GM19239 (cell line): ENCODE results near the gene FBXO17.
"Not testable (repeated sequence)": the region's sequence is repeated elsewhere in the genome, so short reads cannot be mapped to it uniquely, and the experiment has no call there.

Experiments
- DNase-seq: peaks from one replicate; pipeline ENCODE4 v3.0.0; 2011; ENCODE audit warnings: low spot score; ENCODE audit not compliant: insufficient read length
- FAIRE-seq: peaks from 2 replicates; lab custom pipeline; 2011; peaks lifted over from hg19 to GRCh38; lab: Jason Lieb, UNC

Gene FBXO17, protein sequence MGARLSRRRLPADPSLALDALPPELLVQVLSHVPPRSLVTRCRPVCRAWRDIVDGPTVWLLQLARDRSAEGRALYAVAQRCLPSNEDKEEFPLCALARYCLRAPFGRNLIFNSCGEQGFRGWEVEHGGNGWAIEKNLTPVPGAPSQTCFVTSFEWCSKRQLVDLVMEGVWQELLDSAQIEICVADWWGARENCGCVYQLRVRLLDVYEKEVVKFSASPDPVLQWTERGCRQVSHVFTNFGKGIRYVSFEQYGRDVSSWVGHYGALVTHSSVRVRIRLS

DNA sequence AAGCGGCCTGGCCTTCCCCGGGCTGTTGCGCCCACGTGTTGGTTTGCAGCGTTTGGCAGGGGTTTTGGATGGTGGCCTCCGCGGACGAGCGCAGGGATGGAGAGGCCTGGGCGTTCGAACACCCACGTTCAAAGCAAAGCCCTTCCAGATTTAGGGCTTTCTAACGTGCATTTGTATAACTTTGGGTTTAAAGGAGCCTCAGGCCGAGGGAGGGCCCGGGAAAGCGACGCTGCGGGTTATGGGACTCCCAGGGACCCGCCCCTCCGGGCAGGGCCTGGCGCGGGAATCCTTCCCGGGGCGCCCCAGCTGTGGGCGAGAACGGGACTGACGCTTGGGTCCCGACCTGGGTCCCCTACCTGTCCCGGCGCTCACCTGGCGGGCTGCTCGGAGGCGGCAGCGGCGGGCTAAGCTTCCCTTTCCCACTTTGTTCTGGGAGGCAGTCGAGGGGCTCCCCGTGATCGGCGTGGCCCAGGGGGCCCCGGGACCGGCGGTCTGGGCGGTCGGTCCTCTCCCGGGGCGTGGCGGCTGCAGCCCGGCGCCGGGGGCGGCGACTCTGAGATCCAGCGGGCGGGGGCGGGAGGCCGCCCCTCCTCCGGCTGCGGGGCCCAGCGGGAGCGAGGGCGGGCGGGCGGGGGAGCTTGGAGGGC lies at the start of gene FBXO17:
FBXO17 (minus strand) TSS at position 529 of the 647 bp plus-strand sequence. CDS start 25,423 bp downstream, outside the sequence.
- no peak for FAIRE-seq
- no peak for DNase-seq

DNA sequence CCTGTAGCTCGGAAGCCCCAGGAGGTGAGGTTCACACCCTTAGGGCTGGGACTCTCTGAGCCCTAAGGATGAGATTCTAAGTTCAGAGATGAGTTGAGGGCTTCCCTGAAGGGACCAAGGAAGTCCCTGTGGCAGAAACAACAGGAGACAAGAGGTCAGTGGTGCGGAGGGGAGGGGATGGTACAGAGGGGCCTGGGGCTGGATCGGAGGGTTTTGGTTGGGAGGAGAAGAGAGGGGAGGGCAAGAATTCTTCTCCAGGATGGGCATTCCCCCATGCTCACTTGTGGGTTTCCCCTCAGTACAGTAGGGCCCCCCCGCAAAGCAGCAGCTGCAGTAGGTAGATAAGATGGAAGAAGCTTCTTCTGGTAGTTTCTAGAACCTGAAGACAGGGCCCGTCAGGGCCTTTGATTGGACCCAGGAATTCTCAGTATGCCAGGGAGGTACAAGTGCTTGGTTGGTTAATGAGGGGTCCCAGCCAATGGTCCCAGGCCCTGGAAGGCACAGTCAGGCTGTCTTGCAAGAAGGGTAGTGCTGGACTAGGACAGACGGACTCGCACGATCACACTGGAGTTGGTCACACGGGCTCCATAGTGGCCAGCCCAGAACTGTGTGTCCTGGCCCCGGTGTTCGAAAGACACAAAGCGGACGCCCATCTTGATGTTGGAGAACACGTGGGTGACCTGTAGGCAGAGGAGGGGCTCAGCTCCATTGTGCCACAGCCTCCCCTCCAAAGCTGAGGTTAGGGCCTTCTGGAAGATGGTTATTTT lies 49.5 kb upstream of the FBXO17 start:
- no peak for DNase-seq
- no peak for FAIRE-seq

DNA sequence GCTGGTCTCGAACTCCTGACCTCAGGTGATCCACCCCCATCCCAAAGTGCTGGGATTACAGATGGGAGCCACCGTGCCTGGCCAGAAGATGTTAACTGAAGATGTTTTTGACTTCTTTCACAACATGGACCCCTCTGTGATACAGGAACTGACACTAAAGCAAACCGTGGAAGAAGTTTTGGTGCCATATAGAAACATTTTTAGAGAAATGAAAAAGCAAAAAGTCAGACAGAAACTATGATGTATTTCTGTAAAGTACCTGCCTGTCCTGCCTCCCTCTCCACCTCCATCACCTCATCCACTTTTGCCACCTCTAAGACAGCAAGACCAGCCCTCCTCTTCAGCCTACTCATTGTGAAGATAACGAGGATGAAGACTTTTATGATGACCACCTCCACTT lies 45.5 kb upstream of the FBXO17 start:
- DNase-seq = no peak
- no peak for FAIRE-seq

DNA sequence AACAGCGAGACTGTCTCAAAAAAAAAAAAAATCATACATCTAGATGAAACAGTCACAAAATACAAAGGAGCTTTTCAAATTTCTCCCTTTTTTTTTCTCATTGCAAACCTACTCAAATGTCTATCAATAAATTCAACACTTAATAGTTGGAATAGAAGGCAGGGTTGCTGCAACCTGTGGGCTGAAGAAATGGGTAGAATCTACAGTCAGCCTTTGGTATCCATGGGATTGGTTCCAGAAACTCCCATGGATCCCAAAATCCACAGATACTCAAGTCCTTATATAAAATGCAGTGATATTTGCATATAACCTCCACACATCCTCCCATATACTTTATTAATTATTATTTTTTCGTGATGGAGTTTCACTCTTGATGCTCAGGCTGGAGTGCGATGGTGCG lies 42.1 kb upstream of the FBXO17 start:
- DNase-seq (no peak), FAIRE-seq (no peak)

DNA sequence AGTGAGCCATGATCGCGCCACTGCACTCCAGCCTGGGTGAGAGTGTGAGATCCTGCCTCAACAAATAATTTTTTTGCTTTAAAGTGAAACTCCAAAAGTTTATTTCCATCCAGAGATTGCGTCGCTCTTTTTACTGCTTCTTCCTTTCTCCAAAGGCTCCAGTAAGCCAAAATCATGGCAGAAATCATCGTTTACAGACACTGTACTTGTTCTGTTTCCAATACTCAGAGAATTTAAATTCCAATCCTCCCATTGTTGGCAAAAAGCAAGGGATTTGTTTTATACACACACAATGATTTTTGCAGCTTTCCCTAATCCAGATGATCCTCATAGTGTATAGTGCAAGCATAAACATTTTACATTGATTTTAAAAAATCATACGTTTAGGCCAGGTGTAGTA lies 41.5 kb upstream of the FBXO17 start:
- FAIRE-seq = no peak

DNA sequence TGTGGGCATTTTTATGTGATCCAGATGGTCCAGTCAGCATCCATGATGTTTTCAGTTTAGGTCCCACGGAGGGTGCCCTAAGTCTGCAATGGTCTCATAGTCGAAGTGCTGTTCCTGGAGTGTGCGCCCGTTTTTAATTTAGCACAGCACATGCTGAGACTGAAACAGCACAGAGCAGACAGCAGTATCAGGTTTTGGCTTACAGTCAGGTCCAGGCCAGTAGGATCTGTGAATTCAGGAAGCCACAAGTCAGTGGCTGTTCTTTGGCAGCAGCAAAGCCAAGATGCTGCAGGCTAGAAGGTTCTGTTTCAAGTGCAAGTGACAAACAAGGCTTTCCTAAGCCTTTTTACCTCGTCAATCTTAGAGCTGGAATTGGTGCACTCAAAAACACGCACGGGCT lies 38.5 kb upstream of the FBXO17 start:
- FAIRE-seq = no peak
- DNase-seq = no peak

More for the DNA sequence above, 41.5 kb upstream of the FBXO17 start:
- DNase-seq = no peak

DNA sequence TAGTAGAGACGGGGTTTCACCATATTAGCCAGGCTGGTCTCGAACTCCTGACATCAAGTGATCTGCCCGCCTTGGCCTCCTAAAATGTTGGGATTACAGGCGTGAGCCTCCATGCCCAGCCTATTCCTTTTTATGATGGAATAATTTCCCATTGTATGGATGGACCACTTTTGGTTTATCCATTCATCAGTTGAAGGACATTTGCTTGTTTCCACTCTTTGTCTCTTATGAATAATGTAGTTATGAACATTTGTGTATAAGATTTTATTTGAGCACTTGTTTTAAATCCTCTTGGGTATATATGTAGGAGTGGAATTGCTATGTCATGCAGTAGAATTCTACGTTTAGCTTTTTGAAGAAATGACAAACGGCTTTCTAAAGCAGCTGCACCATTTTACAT lies 33.5 kb upstream of the FBXO17 start:
- FAIRE-seq (no peak), DNase-seq (no peak)

DNA sequence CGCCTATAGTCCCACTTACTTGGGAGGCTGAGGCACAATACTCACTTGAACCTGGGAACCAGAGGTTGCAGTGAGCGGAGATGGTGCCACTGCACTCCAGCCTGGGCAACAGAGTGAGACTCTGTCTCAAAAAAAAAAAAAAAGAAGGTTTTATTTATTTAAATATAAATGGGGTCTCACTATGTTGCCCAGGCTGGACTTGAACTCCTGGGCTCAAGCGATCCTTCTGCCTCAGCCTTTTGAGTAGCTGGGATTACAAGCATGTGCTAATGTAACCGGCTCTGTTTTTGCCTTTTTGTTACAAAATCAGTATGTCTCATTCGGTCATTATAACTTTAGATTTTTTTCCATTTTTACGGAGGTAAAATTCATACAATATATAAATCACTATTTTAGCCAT lies 32.6 kb upstream of the FBXO17 start:
- DNase-seq (no peak), FAIRE-seq (no peak)

DNA sequence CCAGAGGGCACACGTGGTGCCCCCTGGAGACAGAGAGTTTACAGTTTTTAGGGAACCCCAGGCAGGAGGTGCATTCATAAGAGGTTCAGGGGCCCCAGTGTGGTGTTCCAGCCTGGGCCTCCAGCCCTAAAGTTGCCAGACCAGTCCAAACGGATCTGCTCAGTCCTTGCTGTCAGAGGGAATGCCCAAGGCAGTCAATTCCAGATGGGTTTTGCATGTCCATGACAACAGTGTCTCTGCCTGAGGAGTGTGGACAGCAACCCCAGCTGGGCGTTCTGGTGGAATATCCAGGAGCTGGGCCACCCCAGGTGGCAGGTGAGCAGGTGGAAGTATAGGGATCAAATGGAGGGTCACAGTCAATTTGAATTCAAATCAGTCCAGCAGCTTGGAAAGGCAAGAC lies 31.6 kb upstream of the FBXO17 start:
- DNase-seq (no peak), FAIRE-seq (no peak)

DNA sequence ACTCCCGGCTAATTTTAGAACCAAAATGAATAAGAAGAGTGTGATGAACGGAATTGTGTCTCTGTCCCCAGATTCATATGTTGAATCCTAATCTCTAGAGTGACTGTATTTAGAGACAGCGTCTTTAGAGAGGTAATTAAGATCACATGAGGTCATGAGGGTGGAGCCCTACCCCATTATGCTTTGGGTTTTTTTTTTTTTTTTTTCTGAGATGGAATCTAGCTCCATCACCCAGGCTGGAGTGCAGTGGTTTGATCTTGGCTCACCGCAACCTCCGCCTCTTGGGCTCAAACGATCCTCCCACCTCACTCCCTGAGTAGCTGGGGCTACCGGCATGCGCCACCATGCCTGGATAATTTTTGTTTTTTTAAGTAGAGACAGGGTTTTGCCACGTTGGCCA lies 28.9 kb upstream of the FBXO17 start:
- FAIRE-seq = no peak
- DNase-seq = no peak

DNA sequence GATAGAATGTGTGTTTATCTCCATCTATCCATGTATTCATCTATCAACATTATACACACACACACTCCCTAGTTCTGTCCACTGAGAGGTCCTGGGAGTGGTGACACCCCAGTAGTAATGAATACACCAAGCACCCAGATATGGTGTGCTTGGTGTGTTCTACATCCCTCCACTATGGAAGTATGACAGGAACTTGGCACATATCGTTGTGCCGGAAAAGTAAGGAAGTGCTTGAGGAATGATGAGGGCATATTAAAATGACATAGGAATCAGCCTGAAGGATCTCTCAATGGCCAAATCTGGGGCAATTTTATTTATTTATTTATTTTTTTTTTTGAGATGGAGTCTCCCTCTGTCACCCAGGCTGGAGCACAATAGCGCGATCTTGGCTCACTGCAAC lies 28.3 kb upstream of the FBXO17 start:
- FAIRE-seq = no peak
- DNase-seq = no peak

DNA sequence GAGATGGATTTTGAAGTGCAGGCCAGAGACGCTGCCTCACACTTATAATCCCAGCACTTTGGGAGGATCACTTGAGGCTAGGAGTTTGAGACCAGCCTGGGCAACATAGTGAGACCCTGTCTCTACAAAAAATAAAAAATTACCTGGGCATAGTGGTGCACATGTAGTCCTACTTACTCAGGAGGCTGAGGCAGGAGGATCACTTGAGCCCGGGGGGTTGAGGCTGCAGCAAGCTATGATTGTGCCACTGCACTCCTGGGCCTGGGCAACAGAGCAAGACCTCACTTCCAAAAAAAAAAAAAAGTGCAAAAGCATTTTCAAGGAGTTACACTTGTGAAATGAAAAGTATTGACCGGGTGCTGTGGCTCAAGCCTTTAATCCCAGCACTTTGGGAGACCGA lies 27.6 kb upstream of the FBXO17 start:
- FAIRE-seq (no peak), DNase-seq (no peak)

DNA sequence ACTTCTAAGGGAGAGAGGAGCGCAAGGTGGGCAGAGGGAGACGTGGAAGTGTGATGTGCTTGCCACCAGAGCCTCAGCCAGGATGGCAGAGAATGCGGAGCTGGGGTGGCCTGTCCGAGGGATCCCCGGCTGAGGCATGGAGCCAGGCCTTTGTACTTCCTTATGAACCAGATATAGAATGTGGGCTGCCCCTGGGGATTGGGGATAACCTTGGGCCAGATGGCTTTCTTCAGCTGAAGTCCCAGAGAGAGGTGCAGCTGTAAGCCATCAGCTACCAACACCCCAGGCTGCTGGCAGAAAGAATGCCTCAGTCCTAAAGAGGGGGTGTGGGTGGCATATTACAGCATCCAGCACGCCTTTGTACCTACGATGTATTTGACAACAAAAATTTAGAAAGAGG lies 25.5 kb upstream of the FBXO17 start:
- FAIRE-seq (no peak), DNase-seq (no peak)

DNA sequence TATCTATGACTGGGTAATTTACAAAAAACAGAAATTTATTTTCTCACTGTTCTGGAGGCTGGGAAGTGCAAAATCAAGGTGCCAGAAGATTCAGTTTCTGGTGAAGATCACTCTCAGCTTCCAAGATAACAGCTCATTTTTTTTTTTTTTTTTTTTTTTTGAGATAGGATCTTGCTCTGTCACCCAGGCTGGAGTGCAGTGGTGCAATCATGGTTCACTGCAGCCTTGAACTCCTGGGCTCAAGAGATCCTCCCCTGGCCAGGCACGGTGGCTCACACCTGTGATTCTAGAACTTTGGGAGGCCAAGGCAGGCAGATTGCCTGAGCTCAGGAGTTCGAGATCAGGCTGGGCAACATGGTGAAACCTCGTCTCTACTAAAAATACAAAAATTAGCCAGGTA lies 22.0 kb upstream of the FBXO17 start:
- DNase-seq, FAIRE-seq: not testable (repeated sequence)

DNA sequence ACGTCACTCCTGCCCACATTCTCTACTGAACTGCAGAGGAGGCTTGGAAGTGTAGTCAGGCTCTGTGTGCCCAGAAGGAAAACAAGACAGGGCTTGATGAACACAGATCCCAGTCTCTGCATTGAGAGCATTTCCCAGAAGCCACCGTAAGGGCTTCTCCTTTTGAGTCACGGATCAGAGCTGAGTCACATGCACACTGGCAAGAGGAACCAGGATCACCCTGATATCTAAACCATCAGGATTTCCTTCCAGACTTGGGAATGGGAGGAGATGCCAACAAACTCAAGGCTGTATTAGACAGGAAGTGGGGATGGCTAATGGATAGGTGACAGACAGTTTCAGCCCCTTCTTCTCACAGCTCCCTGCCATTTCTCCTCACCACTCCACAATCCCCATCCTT lies 17.7 kb upstream of the FBXO17 start:
- no peak for DNase-seq
- no peak for FAIRE-seq

DNA sequence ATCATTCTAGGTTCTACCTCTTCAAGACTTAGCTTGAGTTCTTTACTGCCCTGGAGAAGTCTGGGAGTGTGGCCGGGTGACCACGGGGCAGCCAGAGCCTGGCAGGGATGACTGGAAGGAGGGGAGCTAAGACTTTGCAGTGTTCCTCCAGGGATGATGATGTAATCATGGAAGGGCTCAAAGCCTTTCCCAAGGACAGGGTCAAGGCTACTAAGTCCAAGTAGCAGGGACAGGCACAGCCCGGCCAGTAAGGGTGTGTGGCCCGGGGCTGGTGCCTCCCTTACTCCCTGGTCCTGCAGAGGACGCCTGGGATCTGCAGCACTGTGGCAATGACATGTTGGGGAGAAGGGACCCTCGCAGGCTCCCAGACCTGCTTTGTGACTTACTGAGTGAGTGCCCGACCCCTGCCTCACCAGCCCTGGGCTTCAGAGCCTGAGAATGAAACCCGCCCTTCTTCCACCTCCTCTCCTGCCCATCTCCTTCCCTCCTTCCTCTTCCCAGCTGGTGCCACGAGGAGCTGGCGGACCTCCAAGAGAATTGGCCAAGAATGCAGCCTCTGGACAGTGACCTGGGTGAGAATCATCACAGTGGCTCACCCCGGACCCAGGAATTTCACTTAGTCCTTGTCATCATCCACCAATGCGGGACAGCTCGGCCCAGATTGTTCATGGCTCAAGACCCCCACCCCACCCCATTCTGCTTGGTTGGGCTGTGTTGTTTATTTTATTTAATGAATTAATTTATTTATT lies 15.6 kb upstream of the FBXO17 start:
- FAIRE-seq = no peak
- DNase-seq = no peak

DNA sequence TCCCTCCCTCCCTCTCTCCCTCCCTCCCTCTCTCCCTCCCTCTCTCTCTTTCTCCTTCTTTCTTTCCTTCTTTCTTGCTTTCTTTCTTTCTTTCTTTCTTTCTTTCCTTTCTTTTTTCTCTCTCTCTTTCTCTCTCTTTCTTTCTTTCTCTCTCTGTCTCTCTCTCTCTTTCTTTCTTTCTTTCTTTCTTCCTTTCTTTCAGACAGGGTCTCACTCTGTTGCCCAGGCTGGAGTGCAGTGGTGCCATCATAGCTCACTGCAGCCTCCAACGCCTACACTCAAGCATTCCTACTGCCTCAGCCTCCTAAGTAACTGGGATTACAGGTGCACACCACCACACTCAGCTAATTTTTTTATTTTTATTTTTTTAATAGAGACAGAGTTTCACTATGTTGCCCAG lies 14.1 kb upstream of the FBXO17 start:
- FAIRE-seq, DNase-seq: not testable (repeated sequence)

DNA sequence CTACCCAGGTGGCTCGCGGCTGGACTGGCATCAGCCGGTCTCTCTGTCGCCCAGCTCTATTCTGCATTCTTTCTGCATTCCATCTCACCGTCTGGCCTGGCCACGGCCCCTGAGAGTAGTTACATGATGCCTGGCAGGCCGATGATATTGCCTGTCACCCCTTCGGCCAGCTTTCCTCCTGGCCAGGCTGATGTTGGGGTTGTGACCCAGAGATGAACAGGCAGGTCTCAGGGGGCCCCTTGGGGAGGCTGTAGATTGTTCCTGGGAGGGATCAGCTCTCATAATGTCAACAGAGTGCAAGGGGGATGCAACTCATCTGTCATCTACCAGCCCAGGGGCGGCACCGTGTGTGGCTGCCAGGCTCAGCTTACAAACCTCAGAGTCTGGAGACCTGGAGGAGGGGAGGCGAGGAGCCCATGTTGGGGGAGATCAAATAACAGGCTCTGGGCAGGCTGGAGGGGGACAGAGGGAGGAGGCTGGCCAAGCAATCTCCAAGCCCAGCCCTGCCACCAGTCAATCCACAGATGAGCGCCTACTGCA lies 13.6 kb upstream of the FBXO17 start:
- no peak for DNase-seq
- FAIRE-seq = no peak

DNA sequence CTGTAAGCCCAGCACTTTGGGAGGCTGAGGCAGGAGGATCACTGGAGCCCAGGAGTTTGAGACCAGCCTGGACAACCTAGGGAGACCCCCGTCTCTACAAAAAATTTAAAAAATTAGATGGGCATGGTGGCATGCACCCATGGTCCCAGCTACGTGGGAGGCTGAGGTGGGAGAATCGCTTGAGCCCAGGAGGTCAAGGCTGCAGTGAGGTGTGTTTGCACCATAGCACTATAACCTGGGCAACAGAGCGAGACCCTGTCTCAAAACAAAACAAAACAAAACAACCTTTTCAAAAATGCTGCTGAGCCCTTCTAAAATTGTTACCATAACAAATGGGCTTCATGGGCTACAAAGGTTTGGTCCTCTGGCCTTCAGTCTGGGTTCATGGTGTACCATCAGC lies 13.1 kb upstream of the FBXO17 start:
- not testable (repeated sequence) for DNase-seq, FAIRE-seq

DNA sequence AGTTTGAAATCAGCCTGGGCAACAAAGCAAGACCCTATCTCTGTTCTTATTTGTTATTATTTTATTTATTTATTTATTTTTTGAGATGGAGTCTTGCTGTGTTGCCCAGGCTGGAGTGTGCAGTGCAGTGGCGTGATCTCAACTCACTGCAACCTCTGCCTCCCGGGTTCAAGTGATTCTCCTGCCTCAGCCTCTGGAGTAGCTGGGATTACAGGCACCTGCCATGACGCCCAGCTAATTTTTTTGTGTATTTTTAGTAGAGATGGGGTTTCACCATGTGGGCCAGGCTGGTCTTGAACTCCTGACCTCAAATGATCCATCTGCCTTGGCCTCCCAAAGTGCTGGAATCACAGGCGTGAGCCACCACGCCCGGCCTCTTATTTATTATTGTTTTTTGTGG lies 12.2 kb upstream of the FBXO17 start:
- not testable (repeated sequence) for FAIRE-seq, DNase-seq
